Measurements from ENCODE around the gene LCLAT1. TPM values are rescaled to one million over a fixed set of nuclear protein-coding genes. Genes with fewer than 3 reads are reported as not detected.

LCLAT1 gene
- polyA plus RNA-seq, 1 donor (not counting 4 experiments of a cell fraction or from before 2014, with no cell fraction given) = 17.1 TPM

GRCh38 chr2:30565851-30566358 is 118.9 kb downstream of the LCLAT1 start:
- Histone ChIP-seq H4K20me1 (ENCODE audit: control insufficient read depth, extremely low read depth, insufficient read depth, low read length) (no peaks in the 10 kb centered on the region), H2AFZ (ENCODE audit: control insufficient read depth, low read length) (no peak overlapping the region), H3K9ac (ENCODE audit: control insufficient read depth, extremely low read depth, insufficient read depth, low read length) (no peak overlapping the region), H3K27ac (ENCODE audit: control insufficient read depth, insufficient read depth, low read length) (no peak overlapping the region), H3K9me1 (ENCODE audit: control insufficient read depth, extremely low read depth, insufficient read depth, low read length) (no peaks in the 10 kb centered on the region), H3K4me2 (ENCODE audit: control insufficient read depth, extremely low read depth, insufficient read depth, low read depth, low read length) (no peak overlapping the region), H3K4me3 (ENCODE audit: control insufficient read depth in 2 of 3, extremely low read depth in 1 of 3, insufficient read depth in 2 of 3, low read depth in 1 of 3, low read length in 3 of 3) (no peak overlapping the region), H3K27me3 (ENCODE audit: control insufficient read depth, extremely low read depth, insufficient read depth, low read length) (no peaks in the 10 kb centered on the region), H3K4me1 (ENCODE audit: control insufficient read depth, extremely low read depth, insufficient read depth, low read length) (no peaks in the 10 kb centered on the region), H3K9me3 (ENCODE audit: control insufficient read depth, low read depth, low read length) (no peaks in the 10 kb centered on the region), H3K79me2 (ENCODE audit: control insufficient read depth, insufficient read depth, low read length) (no peaks in the 10 kb centered on the region), H3K36me3 (ENCODE audit: control insufficient read depth in 2 of 2, extremely low read depth in 1 of 2, insufficient read depth in 2 of 2, low read length in 2 of 2) (no peaks in the 10 kb centered on the region)
- FAIRE-seq (no peak), DNase-seq (ENCODE audit: low read depth, low spot score) (no peak)
- dilution Hi-C loops (cut with MboI; ENCODE audit: extremely low pct_ligation_motif_present, low sequenced_read_pairs) = no loop called here
- TF ChIP-seq CTCF (optimal IDR thresholded peaks at IDR 0.05 in 1 of 3, IDR thresholded peaks at IDR 0.05 in 1 of 3, conservative IDR thresholded peaks at IDR 0.05 in 1 of 3; ENCODE audit: extremely low read depth in 1 of 3, insufficient read depth in 2 of 3, low read length in 3 of 3) (no peak), EZH2 (IDR thresholded peaks at IDR 0.05; ENCODE audit: low read length) (no peak)

GRCh38 chr2:30566631-30567030 is 119.6 kb downstream of the LCLAT1 start:
- Histone ChIP-seq H3K9ac (ENCODE audit: control insufficient read depth, extremely low read depth, insufficient read depth, low read length) (no peak overlapping the region), H4K20me1 (ENCODE audit: control insufficient read depth, extremely low read depth, insufficient read depth, low read length) (no peaks in the 10 kb centered on the region), H3K9me3 (ENCODE audit: control insufficient read depth, low read depth, low read length) (no peaks in the 10 kb centered on the region), H3K36me3 (ENCODE audit: control insufficient read depth in 2 of 2, extremely low read depth in 1 of 2, insufficient read depth in 2 of 2, low read length in 2 of 2) (no peaks in the 10 kb centered on the region), H3K4me2 (ENCODE audit: control insufficient read depth, extremely low read depth, insufficient read depth, low read depth, low read length) (no peak overlapping the region), H3K27ac (ENCODE audit: control insufficient read depth, insufficient read depth, low read length) (no peak overlapping the region), H3K4me1 (ENCODE audit: control insufficient read depth, extremely low read depth, insufficient read depth, low read length) (no peaks in the 10 kb centered on the region), H3K4me3 (ENCODE audit: control insufficient read depth in 2 of 3, extremely low read depth in 1 of 3, insufficient read depth in 2 of 3, low read depth in 1 of 3, low read length in 3 of 3) (no peak overlapping the region), H2AFZ (ENCODE audit: control insufficient read depth, low read length) (no peak overlapping the region), H3K27me3 (ENCODE audit: control insufficient read depth, extremely low read depth, insufficient read depth, low read length) (no peaks in the 10 kb centered on the region), H3K9me1 (ENCODE audit: control insufficient read depth, extremely low read depth, insufficient read depth, low read length) (no peaks in the 10 kb centered on the region), H3K79me2 (ENCODE audit: control insufficient read depth, insufficient read depth, low read length) (no peaks in the 10 kb centered on the region)
- dilution Hi-C loops (cut with MboI; ENCODE audit: extremely low pct_ligation_motif_present, low sequenced_read_pairs) = no loop called here
- FAIRE-seq (no peak), DNase-seq (ENCODE audit: low read depth, low spot score) (no peak)
- no peak for TF ChIP-seq EZH2 (IDR thresholded peaks at IDR 0.05; ENCODE audit: low read length)
- no peak for TF ChIP-seq CTCF (optimal IDR thresholded peaks at IDR 0.05 in 1 of 3, IDR thresholded peaks at IDR 0.05 in 1 of 3, conservative IDR thresholded peaks at IDR 0.05 in 1 of 3; ENCODE audit: extremely low read depth in 1 of 3, insufficient read depth in 2 of 3, low read length in 3 of 3)
